CD4-positive, alpha-beta T cell treated with Interleukin-6 at 100 ng/mL for 8 hours (primary cell): Measurements from ENCODE around the gene AP5Z1.

ENCODE experiments used
- DNase-seq: peaks from one replicate; pipeline ENCODE4 v3.0.0-alpha.2; 2020; ENCODE audit warnings: mixed read lengths, low spot score

AP5Z1 gene

GRCh38 chr7:4766666-4767519 lies 8.5 kb upstream of the AP5Z1 start:
- DNase-seq: no peak

- DNase-seq: no peak
Observed at GRCh38 chr7:4768597-4769569, 6.5 kb upstream of the AP5Z1 start.

- DNase-seq: no peak
Observed at GRCh38 chr7:4769761-4770160, 5.7 kb upstream of the AP5Z1 start.

GRCh38 chr7:4770886-4771285 lies 4.5 kb upstream of the AP5Z1 start:
- no peak for DNase-seq

GRCh38 chr7:4771737-4772136 lies 3.7 kb upstream of the AP5Z1 start:
- no peak for DNase-seq

GRCh38 chr7:4772306-4772705 lies 3.1 kb upstream of the AP5Z1 start:
- DNase-seq: no peak

GRCh38 chr7:4774007-4774406 lies 1.4 kb upstream of the AP5Z1 start:
- no peak for DNase-seq

GRCh38 chr7:4774658-4775249 lies 669 bp upstream of the AP5Z1 start:
- no peak for DNase-seq

- DNase-seq: peak; percentile 41
Observed at GRCh38 chr7:4775848-4776623, 613 bp downstream of the AP5Z1 start.

GRCh38 chr7:4779118-4779517 lies 3.7 kb downstream of the AP5Z1 start:
- DNase-seq: no peak

- DNase-seq: no peak
Observed at GRCh38 chr7:4781366-4782069, 6.1 kb downstream of the AP5Z1 start.

- no peak for DNase-seq
Observed at GRCh38 chr7:4782333-4783291, 7.2 kb downstream of the AP5Z1 start.

- no peak for DNase-seq
Observed at GRCh38 chr7:4783292-4783652, 7.8 kb downstream of the AP5Z1 start.

- no peak for DNase-seq
Observed at GRCh38 chr7:4783762-4784351, 8.4 kb downstream of the AP5Z1 start.

- no peak for DNase-seq
Observed at GRCh38 chr7:4784799-4785198, 9.4 kb downstream of the AP5Z1 start.

- DNase-seq: no peak
Observed at GRCh38 chr7:4785371-4785770, 9.9 kb downstream of the AP5Z1 start.

GRCh38 chr7:4786015-4786414 lies 10.6 kb downstream of the AP5Z1 start:
- no peak for DNase-seq

GRCh38 chr7:4787541-4787940 lies 12.1 kb downstream of the AP5Z1 start:
- no peak for DNase-seq

GRCh38 chr7:4787947-4788626 lies 12.7 kb downstream of the AP5Z1 start:
- DNase-seq: no peak
